Gastrocnemius medialis (tissue), 4 donors: ENCODE measurements around the gene SLAIN2.

Experiments used
- CTCF ChIP-seq, 5 experiments: fragments of 450-650 bp in 3 of 5; fragments of 200-600 bp in 2 of 5; sonication (generic) in 2 of 5; IDR thresholded peaks in 4 of 5; conservative IDR thresholded peaks in 1 of 5; 1 replicate in 4 of 5; 2 replicates in 1 of 5; pipeline ENCODE4 v1.5.1; 2016 to 2019; ENCODE audit warnings: antibody characterized with exemption in 5 of 5, mild to moderate bottlenecking in 3 of 5, moderate library complexity in 3 of 5
- POLR2A ChIP-seq, 2 donors: fragments of 450-650 bp; IDR thresholded peaks; one replicate each; pipeline ENCODE4 v1.6.1; 2017; ENCODE audit warnings: antibody characterized with exemption in 2 of 2, mild to moderate bottlenecking in 2 of 2, moderate library complexity in 2 of 2

DNA sequence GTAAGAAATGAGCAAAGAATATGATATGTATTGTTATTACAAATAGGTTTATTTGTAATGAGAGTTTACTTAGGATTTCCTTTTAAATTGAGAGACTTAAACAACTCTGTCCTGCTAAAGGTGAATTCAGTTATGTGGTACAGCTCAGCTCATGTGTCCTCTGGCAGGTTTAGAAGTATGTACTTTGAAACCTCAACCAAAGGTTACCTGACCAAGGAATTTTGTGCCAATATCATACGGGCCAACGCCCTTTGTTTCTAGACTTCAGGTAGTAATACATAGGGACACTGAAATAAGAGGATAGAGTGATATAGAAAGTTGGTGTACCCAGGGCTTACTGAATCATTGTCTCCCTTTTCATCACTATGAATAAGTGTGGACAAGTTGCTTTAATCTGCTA is 25.7 kb downstream of the SLAIN2 start:
- TF ChIP-seq CTCF (IDR thresholded peaks at IDR 0.05 in 4 of 5, conservative IDR thresholded peaks at IDR 0.05 in 1 of 5) = no peak
- TF ChIP-seq POLR2A (IDR thresholded peaks at IDR 0.05) = no peak
